ENCODE measurements around the gene TBC1D9B. TPM values are rescaled to one million over a fixed set of nuclear protein-coding genes. Genes with fewer than 3 reads are reported as not detected.

The TBC1D9B gene
- polyA plus RNA-seq, 1 experiment = 41.1 TPM

GRCh38 chr5:179914032-179914755 is 6.5 kb upstream of the TBC1D9B start:
- ChIA-PET POLR2A (interaction anchor here (0.5 kb wide), 1 partner anchor 1796 kb away, joined by 4 read pairs; no protein-coding TSS in a partner anchor), CTCF (no interaction called here)
- Histone ChIP-seq H3K27ac (ENCODE audit: low read depth, low read length) (no peak overlapping the region), H3K4me3 (ENCODE audit: low read depth, low read length) (no peak overlapping the region), H3K27me3 (ENCODE audit: control insufficient read depth, insufficient read depth, low read length) (peaks cover 12% of the 10 kb centered on the region), H3K9me3 (ENCODE audit: control insufficient read depth, insufficient read depth, low read length) (no peaks in the 10 kb centered on the region; the same call in 1 of the 2 replicates)
- TF ChIP-seq CTCF (IDR thresholded peaks at IDR 0.05; ENCODE audit: low read depth, low read length) = no peak
- DNase-seq (ENCODE audit: low read depth, low spot score) = no peak

- POLR2A ChIA-PET = interaction anchor here (0.5 kb wide), 1 partner anchor 1795 kb away, joined by 4 read pairs; no protein-coding TSS in a partner anchor
- Histone ChIP-seq H3K4me3 (ENCODE audit: low read depth, low read length) (no peak overlapping the region), H3K27ac (ENCODE audit: low read depth, low read length) (no peak overlapping the region), H3K9me3 (ENCODE audit: control insufficient read depth, insufficient read depth, low read length) (no peaks in the 10 kb centered on the region; the same call in 1 of the 2 replicates), H3K27me3 (ENCODE audit: control insufficient read depth, insufficient read depth, low read length) (peaks cover 11% of the 10 kb centered on the region)
- TF ChIP-seq CTCF (IDR thresholded peaks at IDR 0.05; ENCODE audit: low read depth, low read length) = no peak
- CTCF ChIA-PET = interaction anchor here (0.5 kb wide), 1 partner anchor 280 kb away, joined by 3 read pairs; no protein-coding TSS in a partner anchor
- DNase-seq (ENCODE audit: low read depth, low spot score) = no peak
Observed at GRCh38 chr5:179913461-179913860, 5.8 kb upstream of the TBC1D9B start.

- no peaks in the 10 kb centered on the region; the same call in 1 of the 2 replicates for H3K9me3 ChIP-seq (ENCODE audit: control insufficient read depth, insufficient read depth, low read length)
- H3K4me3 ChIP-seq (ENCODE audit: low read depth, low read length) = no peak overlapping the region
- H3K27ac ChIP-seq (ENCODE audit: low read depth, low read length) = no peak overlapping the region
- TF ChIP-seq CTCF (IDR thresholded peaks at IDR 0.05; ENCODE audit: low read depth, low read length) = no peak
- DNase-seq (ENCODE audit: low read depth, low spot score) = no peak
- CTCF ChIA-PET = interaction anchor here (0.5 kb wide), 1 partner anchor 280 kb away, joined by 3 read pairs; no protein-coding TSS in a partner anchor
- H3K27me3 ChIP-seq (ENCODE audit: control insufficient read depth, insufficient read depth, low read length) = peaks cover 11% of the 10 kb centered on the region
- POLR2A ChIA-PET = no interaction called here
Observed at GRCh38 chr5:179912951-179913350, 5.3 kb upstream of the TBC1D9B start.

- H3K27ac ChIP-seq (ENCODE audit: low read depth, low read length) = no peak overlapping the region
- no peak for TF ChIP-seq CTCF (IDR thresholded peaks at IDR 0.05; ENCODE audit: low read depth, low read length)
- H3K9me3 ChIP-seq (ENCODE audit: control insufficient read depth, insufficient read depth, low read length) = no peaks in the 10 kb centered on the region; the same call in 1 of the 2 replicates
- ChIA-PET POLR2A (no interaction called here), CTCF (no interaction called here)
- peaks cover 11% of the 10 kb centered on the region for H3K27me3 ChIP-seq (ENCODE audit: control insufficient read depth, insufficient read depth, low read length)
- H3K4me3 ChIP-seq (ENCODE audit: low read depth, low read length) = no peak overlapping the region
- no peak for DNase-seq (ENCODE audit: low read depth, low spot score)
Observed at GRCh38 chr5:179912386-179912785, 4.7 kb upstream of the TBC1D9B start.

- no peak for DNase-seq (ENCODE audit: low read depth, low spot score)
Observed at GRCh38 chr5:179909224-179909623, 1.5 kb upstream of the TBC1D9B start.

More at GRCh38 chr5:179909224-179909623, 1.5 kb upstream of the TBC1D9B start:
- ChIA-PET CTCF (interaction anchor here (0.6 kb wide), 1 partner anchor 1158 kb away, joined by 3 read pairs; no protein-coding TSS in a partner anchor), POLR2A (no interaction called here)
- no peak for TF ChIP-seq CTCF (IDR thresholded peaks at IDR 0.05; ENCODE audit: low read depth, low read length)
- no peaks in the 10 kb centered on the region for H3K27me3 ChIP-seq (ENCODE audit: control insufficient read depth, insufficient read depth, low read length)
- no peaks in the 10 kb centered on the region; the same call in 1 of the 2 replicates for H3K9me3 ChIP-seq (ENCODE audit: control insufficient read depth, insufficient read depth, low read length)
- no peak overlapping the region for H3K27ac ChIP-seq (ENCODE audit: low read depth, low read length)
- H3K4me3 ChIP-seq (ENCODE audit: low read depth, low read length) = no peak overlapping the region

All from AG04450 (cell line).